ENCODE measurements around the gene IL11RA.

GRCh38 chr9:34690983-34691935 is 39.3 kb downstream of the IL11RA start, which contains the start of gene CCL19:
- TF ChIP-seq, protein P1, sequence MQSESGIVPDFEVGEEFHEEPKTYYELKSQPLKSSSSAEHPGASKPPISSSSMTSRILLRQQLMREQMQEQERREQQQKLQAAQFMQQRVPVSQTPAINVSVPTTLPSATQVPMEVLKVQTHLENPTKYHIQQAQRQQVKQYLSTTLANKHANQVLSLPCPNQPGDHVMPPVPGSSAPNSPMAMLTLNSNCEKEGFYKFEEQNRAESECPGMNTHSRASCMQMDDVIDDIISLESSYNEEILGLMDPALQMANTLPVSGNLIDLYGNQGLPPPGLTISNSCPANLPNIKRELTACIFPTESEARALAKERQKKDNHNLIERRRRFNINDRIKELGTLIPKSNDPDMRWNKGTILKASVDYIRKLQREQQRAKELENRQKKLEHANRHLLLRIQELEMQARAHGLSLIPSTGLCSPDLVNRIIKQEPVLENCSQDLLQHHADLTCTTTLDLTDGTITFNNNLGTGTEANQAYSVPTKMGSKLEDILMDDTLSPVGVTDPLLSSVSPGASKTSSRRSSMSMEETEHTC (IDR thresholded peaks at IDR 0.05) = no peak
- TF ChIP-seq USF2 (CRISPR knock-in tag; IDR thresholded peaks at IDR 0.05) (no peak), FOS (IDR thresholded peaks at IDR 0.05; ENCODE audit: extremely low read depth, insufficient read length) (no peak), BACH1 (tag; IDR thresholded peaks at IDR 0.05) (no peak), MCM2 (IDR thresholded peaks at IDR 0.05; ENCODE audit: low read depth) (no peak), NBN (IDR thresholded peaks at IDR 0.05; ENCODE audit: low read depth) (no peak), POLR2A (conservative IDR thresholded peaks at IDR 0.05) (no peak)
- TF ChIP-seq, protein P2, sequence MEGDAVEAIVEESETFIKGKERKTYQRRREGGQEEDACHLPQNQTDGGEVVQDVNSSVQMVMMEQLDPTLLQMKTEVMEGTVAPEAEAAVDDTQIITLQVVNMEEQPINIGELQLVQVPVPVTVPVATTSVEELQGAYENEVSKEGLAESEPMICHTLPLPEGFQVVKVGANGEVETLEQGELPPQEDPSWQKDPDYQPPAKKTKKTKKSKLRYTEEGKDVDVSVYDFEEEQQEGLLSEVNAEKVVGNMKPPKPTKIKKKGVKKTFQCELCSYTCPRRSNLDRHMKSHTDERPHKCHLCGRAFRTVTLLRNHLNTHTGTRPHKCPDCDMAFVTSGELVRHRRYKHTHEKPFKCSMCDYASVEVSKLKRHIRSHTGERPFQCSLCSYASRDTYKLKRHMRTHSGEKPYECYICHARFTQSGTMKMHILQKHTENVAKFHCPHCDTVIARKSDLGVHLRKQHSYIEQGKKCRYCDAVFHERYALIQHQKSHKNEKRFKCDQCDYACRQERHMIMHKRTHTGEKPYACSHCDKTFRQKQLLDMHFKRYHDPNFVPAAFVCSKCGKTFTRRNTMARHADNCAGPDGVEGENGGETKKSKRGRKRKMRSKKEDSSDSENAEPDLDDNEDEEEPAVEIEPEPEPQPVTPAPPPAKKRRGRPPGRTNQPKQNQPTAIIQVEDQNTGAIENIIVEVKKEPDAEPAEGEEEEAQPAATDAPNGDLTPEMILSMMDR (IDR thresholded peaks at IDR 0.05 in 2 of 3, conservative IDR thresholded peaks at IDR 0.05 in 1 of 3; ENCODE audit: insufficient read depth in 2 of 3, low read depth in 1 of 3, low read length in 3 of 3) = no peak
